ENCODE results near the gene MMP20. TPM values are rescaled to one million over a fixed set of nuclear protein-coding genes. Genes with fewer than 3 reads are reported as not detected.

MMP20 gene, protein sequence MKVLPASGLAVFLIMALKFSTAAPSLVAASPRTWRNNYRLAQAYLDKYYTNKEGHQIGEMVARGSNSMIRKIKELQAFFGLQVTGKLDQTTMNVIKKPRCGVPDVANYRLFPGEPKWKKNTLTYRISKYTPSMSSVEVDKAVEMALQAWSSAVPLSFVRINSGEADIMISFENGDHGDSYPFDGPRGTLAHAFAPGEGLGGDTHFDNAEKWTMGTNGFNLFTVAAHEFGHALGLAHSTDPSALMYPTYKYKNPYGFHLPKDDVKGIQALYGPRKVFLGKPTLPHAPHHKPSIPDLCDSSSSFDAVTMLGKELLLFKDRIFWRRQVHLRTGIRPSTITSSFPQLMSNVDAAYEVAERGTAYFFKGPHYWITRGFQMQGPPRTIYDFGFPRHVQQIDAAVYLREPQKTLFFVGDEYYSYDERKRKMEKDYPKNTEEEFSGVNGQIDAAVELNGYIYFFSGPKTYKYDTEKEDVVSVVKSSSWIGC
- not detected in 2 replicates for total RNA-seq

DNA sequence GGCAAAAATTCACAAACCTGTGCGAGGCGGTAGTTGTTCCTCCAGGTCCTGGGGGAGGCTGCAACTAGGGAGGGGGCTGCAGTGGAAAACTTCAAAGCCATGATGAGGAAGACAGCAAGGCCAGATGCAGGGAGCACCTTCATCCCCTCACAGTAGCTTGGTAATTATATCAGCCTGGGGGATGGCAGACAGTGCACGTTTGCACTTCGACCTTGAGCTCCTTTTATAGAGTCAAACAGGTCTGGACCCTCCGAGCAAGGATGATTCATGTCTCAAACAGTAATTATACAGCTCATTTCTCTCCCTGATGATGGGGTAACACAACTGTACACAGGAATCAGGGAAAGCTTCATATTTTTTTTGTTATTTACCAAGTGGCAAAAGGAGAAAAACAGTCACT lies at the start of gene MMP20:
MMP20 (minus strand) TSS at position 156 of the 400 bp plus-strand sequence; CDS start at position 143, 13 bp downstream.

DNA sequence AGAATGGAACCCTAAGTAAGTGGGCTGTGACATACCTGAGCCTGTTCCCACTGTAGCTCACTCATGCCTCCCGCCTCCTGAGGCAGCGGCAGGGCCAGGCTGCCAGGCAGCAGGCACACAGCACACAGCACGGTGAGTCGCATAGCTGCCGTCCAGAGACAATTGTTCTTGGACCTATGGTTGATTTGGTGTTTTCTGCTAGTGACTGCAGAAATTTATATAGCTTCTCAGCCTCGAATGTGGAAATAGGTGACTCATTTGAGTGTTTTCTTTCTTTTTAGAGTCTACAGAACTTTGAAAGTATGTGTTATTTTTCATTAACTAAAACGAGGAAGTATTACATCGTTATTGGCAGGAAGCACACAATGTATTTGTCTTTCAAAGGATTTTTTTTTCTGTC lies 94.6 kb downstream of the MMP20 start, which contains the start of gene MMP7:
MMP7 (minus strand) TSS at position 190 of the 400 bp plus-strand sequence; CDS start at position 143, 47 bp downstream.

Other genes with a start within 250 kb of the MMP20 start
- gene TMEM123, start 172.6 kb downstream of the MMP20 start, total RNA-seq = 175 and 247 TPM in 2 replicates
- 0.76 and 1.6 TPM in 2 replicates for gene MMP7, start 94.6 kb downstream of the MMP20 start, total RNA-seq
- not detected in 2 replicates for gene MMP27, start 80.4 kb upstream of the MMP20 start, total RNA-seq
- gene MMP8, start 99.6 kb upstream of the MMP20 start, total RNA-seq = not detected in 2 replicates
- gene MMP10, start 155.3 kb upstream of the MMP20 start, total RNA-seq = 87.9 and 94.7 TPM in 2 replicates
- gene MMP1, start 172.8 kb upstream of the MMP20 start, total RNA-seq = 562 and 4,071 TPM in 2 replicates
- not detected in 2 replicates for gene MMP3, start 218.3 kb upstream of the MMP20 start, total RNA-seq
- not detected in 2 replicates for gene MMP12, start 249.7 kb upstream of the MMP20 start, total RNA-seq

Measured in vein endothelial cell (primary cell).